CD4-positive, alpha-beta T cell treated with Interleukin-4 for 4 hours (primary cell): ENCODE measurements around the gene PHF23.
A peak's percentile ranks its signal among the peaks of the same experiment; 100 is the strongest.
"Not testable (repeated sequence)": the region's sequence is repeated elsewhere in the genome, so short reads cannot be mapped to it uniquely, and the experiment has no call there.

Experiments
- DNase-seq: peaks from one replicate; pipeline ENCODE4 v3.0.0-alpha.2; 2020

Gene PHF23

GRCh38 chr17:7258731-7259554, 19.7 kb upstream of the PHF23 start:
- DNase-seq = no peak

GRCh38 chr17:7256766-7257456, 17.7 kb upstream of the PHF23 start:
- DNase-seq = no peak

GRCh38 chr17:7254511-7254910, 15.3 kb upstream of the PHF23 start:
- no peak for DNase-seq

- no peak for DNase-seq
Observed at GRCh38 chr17:7253082-7253481, 13.8 kb upstream of the PHF23 start.

DNA sequence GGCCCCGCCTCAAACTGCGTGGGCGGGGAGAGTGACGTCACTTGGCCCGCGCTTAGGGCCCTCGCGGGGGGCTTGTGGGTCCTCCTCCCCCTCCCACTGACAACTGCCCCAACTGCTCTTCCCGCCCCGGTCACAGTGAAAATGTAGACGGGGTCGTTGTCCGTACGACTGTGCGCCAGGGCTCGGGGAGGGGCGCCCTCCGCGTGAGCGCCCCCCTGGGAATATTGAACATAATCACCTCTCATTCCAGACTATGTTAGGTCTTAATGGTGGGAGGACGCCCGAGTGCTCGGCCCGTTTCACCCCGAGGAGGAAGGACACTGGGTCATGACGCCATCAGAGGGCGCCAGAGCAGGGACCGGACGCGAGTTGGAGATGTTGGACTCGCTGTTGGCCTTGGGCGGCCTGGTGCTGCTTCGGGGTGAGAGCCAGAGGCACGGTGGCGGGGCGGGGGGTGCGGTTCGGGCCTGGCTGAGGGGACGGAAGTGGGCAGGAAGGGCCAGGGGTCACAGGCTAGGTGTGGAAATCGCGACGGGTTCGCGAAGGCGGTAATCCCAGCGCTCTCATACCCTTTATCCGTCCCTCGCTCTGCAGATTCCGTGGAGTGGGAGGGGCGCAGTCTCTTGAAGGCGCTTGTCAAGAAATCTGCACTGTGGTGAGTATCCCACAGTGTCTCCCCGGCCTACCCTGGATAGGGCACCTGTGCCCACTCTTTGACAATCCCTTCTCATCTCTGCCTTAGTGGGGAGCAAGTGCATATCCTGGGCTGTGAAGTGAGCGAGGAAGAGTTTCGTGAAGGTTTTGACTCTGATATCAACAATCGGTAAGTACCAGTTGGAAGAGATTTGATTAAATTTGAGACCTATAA, 13.2 kb upstream of the PHF23 start, which contains the start of gene ELP5:
Gene ELP5 (plus strand): TSS at position 40 of the 868 bp plus-strand sequence. CDS start 336 bp downstream, at position 376.
- peak; percentile 88 for DNase-seq

DNA sequence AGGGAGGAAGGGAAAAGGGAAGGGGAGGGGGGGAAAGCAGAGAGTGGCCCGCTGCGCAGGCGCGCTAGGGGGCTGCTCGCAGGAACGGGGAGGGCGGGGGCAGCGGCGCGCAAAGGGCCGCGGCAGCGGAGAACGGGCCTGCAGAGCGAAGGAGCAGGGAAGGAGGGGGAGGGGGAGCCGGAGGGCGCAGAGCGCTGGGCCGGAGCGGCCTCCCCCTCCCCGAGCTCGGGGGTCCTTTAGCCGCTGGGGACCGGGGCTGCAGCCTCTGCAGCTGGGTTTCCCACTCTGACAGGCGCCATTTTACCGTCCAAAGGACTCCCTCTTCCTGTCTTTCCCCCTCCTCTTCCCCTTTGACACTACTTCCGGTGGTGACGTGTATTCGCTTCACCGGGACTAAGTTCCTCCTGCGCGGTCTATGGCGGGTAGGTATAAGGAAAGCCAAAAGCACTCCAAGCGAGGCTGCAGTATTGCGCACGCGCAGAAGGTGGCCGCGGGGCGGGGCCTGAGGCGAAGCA, 12.5 kb upstream of the PHF23 start, which contains the start of gene CTDNEP1:
Gene CTDNEP1 (minus strand): TSS at position 74 of the 515 bp plus-strand sequence. CDS start 438 bp downstream, outside the sequence.
- peak; percentile 100 for DNase-seq

GRCh38 chr17:7250695-7251627, 11.7 kb upstream of the PHF23 start:
- no peak for DNase-seq

GRCh38 chr17:7249830-7250229, 10.6 kb upstream of the PHF23 start:
- no peak for DNase-seq

DNA sequence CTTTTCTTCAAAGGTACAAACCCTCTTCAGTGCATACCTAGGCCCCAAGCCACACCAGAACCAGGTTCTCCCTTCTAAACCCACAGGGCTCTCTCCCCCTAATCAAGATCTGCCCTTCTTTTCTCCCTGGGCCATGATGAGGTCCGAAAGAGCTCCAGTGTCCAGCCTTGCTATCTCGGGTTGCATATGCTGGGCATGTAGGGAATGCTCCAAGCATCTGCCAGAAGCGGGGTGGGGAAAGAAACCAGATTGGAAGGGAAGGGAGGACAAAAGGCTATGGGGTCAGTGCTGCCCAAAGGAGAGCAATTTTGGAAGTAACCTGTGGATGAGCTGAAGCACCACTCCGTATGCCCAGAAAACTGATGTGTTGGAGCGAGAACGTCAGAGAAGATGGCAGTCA, 10.0 kb upstream of the PHF23 start:
- no peak for DNase-seq

- no peak for DNase-seq
Observed at GRCh38 chr17:7248796-7249195, 9.5 kb upstream of the PHF23 start.

DNA sequence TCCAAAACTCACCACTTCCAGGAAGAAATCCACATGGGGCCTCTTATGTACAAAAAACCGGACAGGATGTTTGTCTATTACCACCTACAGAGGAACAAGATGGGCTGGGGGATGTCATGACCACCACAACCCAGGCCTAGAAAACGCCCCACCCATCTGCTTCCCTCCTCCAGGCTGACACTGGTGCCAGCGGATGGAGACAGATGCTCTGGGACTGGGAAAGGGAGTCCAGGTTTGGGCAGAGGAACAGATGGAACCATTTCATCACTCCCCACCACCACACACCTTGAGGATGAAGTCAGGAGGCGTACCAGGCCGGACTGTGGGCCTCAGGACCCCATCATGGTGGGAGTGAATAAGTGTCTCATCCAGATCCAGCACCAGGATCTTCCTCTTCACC, 7.5 kb upstream of the PHF23 start:
- no peak for DNase-seq

- DNase-seq = not testable (repeated sequence)
Observed at GRCh38 chr17:7243838-7244237, 4.6 kb upstream of the PHF23 start.

GRCh38 chr17:7243453-7243729, 4.1 kb upstream of the PHF23 start:
- DNase-seq = no peak

GRCh38 chr17:7242717-7243452, 3.6 kb upstream of the PHF23 start:
- peak; percentile 94 for DNase-seq

DNA sequence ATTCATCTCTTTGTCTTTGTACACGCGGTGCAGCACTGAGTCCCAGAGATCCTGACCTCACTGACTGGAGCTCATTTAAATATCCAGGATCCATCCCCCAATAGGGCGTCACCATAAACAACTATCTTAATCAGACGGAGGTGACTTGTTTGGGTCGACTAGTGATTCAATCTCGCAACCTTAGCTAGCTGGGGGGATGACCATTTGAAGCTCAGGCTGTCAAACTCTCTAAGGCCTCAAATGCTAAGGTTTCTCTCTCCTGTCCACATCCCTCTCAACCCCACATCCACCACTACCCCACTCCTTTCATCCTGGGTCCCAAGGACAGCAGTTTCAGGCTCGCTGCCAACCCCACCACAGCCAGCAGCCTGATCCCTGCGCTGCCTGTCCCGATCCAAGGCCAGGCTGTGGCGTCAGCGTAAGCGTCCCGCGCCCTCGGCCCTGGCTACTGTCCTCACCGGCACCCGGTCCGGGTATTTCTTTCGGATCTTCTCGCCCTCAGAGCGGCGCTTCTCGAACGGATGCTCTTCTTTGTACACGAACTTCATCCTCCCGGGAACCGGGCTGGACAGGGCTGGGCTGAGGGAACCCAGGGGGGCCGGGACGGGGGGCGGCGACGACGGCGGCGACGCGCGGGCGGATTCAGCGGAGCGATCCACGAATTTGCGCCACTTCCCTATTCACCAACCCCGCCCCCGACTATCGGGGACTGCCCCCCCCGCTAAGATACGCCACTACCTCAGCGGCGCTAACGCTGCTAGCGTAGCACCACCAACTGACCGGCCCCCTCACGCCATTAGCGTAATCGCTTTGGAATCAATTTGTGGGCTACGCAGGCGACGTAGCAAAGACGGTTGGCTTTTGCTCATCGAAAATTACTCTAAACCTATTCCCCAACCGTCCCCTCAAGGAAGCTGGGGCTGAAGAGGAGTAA, 2.8 kb upstream of the PHF23 start, which contains the start of gene GABARAP:
Gene GABARAP (minus strand): TSS at position 667 of the 934 bp plus-strand sequence. CDS start 119 bp downstream, at position 548.
- peak; percentile 93 for DNase-seq

- DNase-seq = no peak
Observed at GRCh38 chr17:7241090-7241733, 2.0 kb upstream of the PHF23 start.

- no peak for DNase-seq
Observed at GRCh38 chr17:7240375-7240774, 1.1 kb upstream of the PHF23 start.

DNA sequence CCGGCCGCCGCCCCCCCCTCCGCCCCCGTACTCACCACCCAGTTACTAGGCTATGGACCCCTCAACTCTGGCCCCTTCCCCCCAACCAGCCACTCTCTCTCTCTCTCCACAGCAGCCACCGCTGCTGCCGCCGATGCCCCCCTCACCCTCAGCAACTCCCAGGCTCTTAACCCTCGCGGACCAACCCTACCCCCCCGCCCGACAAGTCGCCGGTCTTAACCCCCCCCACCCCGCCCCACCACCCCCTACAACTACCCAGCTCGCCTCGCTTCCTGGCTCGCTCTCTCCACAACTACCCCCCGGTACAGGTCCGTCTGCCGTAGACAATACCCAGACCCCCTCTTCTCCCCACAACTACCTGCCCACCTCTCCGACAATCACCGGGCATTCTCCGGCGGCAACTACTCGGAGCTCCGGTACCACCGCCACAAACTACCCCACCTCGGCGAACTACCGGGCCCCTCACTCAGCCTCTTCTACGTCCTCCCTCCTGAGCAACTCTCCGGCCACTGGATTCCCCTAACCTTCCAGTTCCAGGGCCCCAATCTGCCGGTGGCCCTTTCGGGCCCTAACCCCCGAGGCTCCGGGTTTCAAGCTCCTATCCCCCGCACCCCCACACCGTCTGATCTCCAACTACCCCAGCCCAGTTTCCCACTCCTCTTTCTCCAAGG, 702 bp downstream of the PHF23 start:
- DNase-seq = no peak
